Upper lobe of right lung (tissue), 1 donor: ENCODE results near the gene PLAC8. TPM values are rescaled to one million over a fixed set of nuclear protein-coding genes. Genes with fewer than 3 reads are reported as not detected.
"Not testable (repeated sequence)": the region's sequence is repeated elsewhere in the genome, so short reads cannot be mapped to it uniquely, and the experiment has no call there.

Experiments used
- ATAC-seq: fragments of 200-7000 bp; cut with Tn5 transposase; one replicate; pipeline ENCODE4 v1.9.1; 2020; ENCODE audit warnings: mild to moderate bottlenecking, moderate library complexity
- DNase-seq: peaks from one replicate; pipeline ENCODE4 v3.0.0-alpha.2; 2020
- H3K27ac ChIP-seq: fragments of 200-600 bp; one replicate; pipeline ENCODE4 v1.8.0; 2022
- H3K27me3 ChIP-seq: fragments of 200-600 bp; one replicate; pipeline ENCODE4 v1.8.0; 2022; ENCODE audit warnings: mild to moderate bottlenecking
- H3K36me3 ChIP-seq: fragments of 200-600 bp; one replicate; pipeline ENCODE4 v1.8.0; 2022
- H3K4me1 ChIP-seq: fragments of 200-600 bp; one replicate; pipeline ENCODE4 v1.8.0; 2022
- H3K4me3 ChIP-seq: fragments of 200-600 bp; one replicate; pipeline ENCODE4 v1.8.0; 2022; ENCODE audit warnings: mild to moderate bottlenecking
- H3K9me3 ChIP-seq: fragments of 200-600 bp; one replicate; pipeline ENCODE4 v1.8.0; 2022
- CTCF ChIP-seq: fragments of 200-600 bp; IDR thresholded peaks from one replicate; pipeline ENCODE4 v1.8.0; 2022; ENCODE audit warnings: antibody characterized with exemption
- intact Hi-C: fragments of 100-400 bp; cut with DNase I; formaldehyde crosslinking; loops from one replicate; pipeline ENCODE4 v1.11.0; 2022
- total RNA-seq: library from RNA; stranded (reverse); fragmentation: NEBNext Ultra II Directional; extraction: Animal tissue kit (Norgen Biotek cat#: 25700); gene quantifications from one replicate; pipeline ENCODE4 v1.2.1, GENCODE V29; 2021
- donor health status: DM: no; HTN: yes; CAD: no; lungs with severe emphysema.

The PLAC8 gene
- total RNA-seq, 1 donor from 2014 or later, result 81.7 TPM

DNA sequence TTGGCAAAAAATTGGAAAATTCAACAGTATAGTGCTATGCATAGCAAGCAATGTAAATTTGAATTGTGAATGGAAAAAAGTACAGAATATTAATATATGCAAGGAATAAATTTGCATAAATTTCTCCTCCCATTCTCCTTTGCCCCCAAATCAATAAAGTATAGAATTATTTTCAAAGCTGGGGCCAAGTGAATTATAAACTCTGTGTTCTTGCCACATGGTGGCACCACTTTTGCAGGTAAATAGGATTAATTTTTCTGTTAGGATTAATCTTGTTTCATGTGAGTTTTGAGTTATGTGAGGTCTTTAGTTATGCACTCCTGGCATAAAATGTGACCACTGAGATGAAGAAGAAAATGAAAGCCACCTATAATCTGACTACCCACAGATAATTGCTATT, 59.6 kb downstream of the PLAC8 start:
- peak; percentile 25 for TF ChIP-seq CTCF
- Histone ChIP-seq H3K27me3 (no peaks in the 10 kb centered on the region), H3K36me3 (peaks cover 66% of the 10 kb centered on the region), H3K27ac (no peak overlapping the region), H3K4me3 (no peak overlapping the region), H3K4me1 (no peaks in the 10 kb centered on the region), H3K9me3 (no peaks in the 10 kb centered on the region)
- DNase-seq (no peak), ATAC-seq (no peak)
- intact Hi-C loops, result no loop called here

- peaks cover 38% of the 10 kb centered on the region for H3K36me3 ChIP-seq
- intact Hi-C loops, H3K27me3 ChIP-seq, H3K4me3 ChIP-seq, H3K27ac ChIP-seq, DNase-seq, H3K4me1 ChIP-seq, ATAC-seq, H3K9me3 ChIP-seq: not testable (repeated sequence)
Measured at GRCh38 chr4:83048781-83049180, 65.7 kb downstream of the PLAC8 start.

DNA sequence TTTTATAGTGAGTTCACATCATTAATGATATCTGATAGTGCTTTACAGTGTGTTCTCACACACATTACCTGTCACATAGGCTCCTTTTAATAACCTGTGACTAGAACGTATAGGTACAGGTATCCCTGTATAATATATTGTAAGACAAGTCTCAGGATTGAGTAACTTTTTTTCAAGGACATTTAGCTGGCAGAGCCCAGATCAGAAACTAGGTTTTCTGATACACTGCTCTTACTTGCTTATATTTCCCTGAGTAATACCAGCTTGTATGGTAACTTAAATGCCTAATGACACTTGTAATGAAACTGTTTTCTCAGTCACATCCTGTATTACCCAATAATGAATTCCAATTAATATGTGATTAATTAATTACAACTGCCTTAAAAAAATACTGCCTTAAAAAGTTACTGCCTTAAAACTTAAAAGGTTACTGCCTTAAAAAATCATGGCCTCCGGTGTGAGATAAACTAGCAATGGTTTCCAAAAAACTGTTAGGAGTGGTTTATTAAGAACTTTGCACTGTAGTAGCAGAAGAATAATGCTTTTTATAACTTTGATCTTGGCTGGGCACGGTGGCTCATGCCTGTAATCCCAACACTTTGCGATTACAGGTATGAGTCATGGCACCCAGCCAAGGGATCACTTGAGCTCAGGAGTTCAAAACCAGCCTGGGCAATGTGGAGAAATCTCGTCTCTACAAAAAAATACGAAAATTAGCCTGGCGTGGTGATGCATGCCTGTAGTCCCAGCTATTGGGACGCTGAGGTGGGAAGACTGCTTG, 67.6 kb downstream of the PLAC8 start:
- intact Hi-C loops, result no loop called here
- no peak overlapping the region for H3K4me3 ChIP-seq
- H3K9me3 ChIP-seq, result no peaks in the 10 kb centered on the region
- H3K4me1 ChIP-seq, result no peaks in the 10 kb centered on the region
- no peak for TF ChIP-seq CTCF
- no peak for DNase-seq
- no peak overlapping the region for H3K27ac ChIP-seq
- H3K27me3 ChIP-seq, result no peaks in the 10 kb centered on the region
- no peak for ATAC-seq
- peaks cover 22% of the 10 kb centered on the region for H3K36me3 ChIP-seq

- intact Hi-C loops, result no loop called here
- DNase-seq (no peak), ATAC-seq (no peak)
- Histone ChIP-seq H3K4me1 (no peaks in the 10 kb centered on the region), H3K4me3 (no peak overlapping the region), H3K27me3 (no peaks in the 10 kb centered on the region), H3K27ac (no peak overlapping the region), H3K36me3 (no peaks in the 10 kb centered on the region), H3K9me3 (no peaks in the 10 kb centered on the region)
- TF ChIP-seq CTCF, result no peak
Measured at GRCh38 chr4:83043801-83044407, 70.6 kb downstream of the PLAC8 start.

DNA sequence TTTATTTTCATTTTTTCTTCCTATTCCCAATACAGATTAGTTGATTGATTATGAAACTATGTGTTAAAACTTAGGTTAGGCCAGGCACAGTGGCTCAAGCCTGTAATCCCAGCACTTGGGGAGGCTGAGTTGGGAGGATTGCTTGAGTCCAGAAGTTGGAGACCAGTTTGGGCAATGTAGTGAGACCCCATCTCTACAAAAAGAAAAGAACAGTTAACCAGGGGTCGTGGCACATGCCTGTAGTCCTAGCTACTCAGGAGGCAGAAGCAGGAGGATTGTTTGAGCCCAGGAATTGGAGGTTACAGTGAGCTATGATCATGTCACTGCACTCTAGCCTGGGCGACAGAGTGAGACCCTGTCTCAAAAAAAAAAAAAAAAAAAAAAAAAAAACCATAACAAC, 71.4 kb downstream of the PLAC8 start:
- DNase-seq, H3K4me3 ChIP-seq, H3K4me1 ChIP-seq, H3K27me3 ChIP-seq, H3K27ac ChIP-seq, intact Hi-C loops, H3K9me3 ChIP-seq, H3K36me3 ChIP-seq, ATAC-seq: not testable (repeated sequence)

DNA sequence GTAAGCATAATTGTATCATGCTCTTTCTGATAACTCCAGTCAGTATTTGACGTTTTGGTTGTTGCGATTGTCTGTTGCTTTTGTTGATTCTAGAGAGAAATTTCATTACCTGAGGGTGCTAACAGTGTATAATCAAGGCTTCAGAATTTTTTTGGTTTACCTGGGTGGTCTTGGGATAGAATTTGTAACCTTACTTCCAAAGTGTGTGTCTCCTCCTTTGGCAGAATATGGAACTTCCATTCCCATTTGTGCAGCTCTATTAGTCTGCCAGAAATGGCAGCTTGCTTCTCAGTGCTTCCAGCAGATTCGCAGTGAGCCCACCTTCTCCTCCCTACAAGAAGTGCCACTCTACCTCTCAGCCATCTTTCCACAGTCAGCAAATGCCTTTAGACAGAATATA, 74.3 kb downstream of the PLAC8 start:
- intact Hi-C loops, result no loop called here
- DNase-seq, result no peak
- no peak for TF ChIP-seq CTCF

More for the DNA sequence above, 74.3 kb downstream of the PLAC8 start:
- Histone ChIP-seq H3K4me3 (no peak overlapping the region), H3K27me3 (no peaks in the 10 kb centered on the region), H3K27ac (no peak overlapping the region), H3K9me3 (no peaks in the 10 kb centered on the region), H3K36me3 (no peaks in the 10 kb centered on the region), H3K4me1 (peaks cover 13% of the 10 kb centered on the region)
- ATAC-seq, result no peak

Other genes with a start within 250 kb of the PLAC8 start
- gene SEC31A, start 223.6 kb downstream of the PLAC8 start, total RNA-seq, result 199 TPM
- gene THAP9, start 214.0 kb downstream of the PLAC8 start, total RNA-seq, result 3.8 TPM
- gene LIN54, start 103.9 kb downstream of the PLAC8 start, total RNA-seq, result 9.8 TPM
- gene COPS4, start 79.5 kb downstream of the PLAC8 start, total RNA-seq, result 24.3 TPM
- gene COQ2, start 170.1 kb upstream of the PLAC8 start, total RNA-seq, result 12.4 TPM
- 5.6 TPM for gene HPSE, start 220.1 kb upstream of the PLAC8 start, total RNA-seq